GM19452 (cell line): ENCODE results near the gene NACAD.

Experiments used
- ATAC-seq: cut with Tn5 transposase; IDR thresholded peaks from one replicate; pipeline ENCODE4 v1.9.1; 2021; ENCODE audit not compliant: unreplicated experiment

The NACAD gene

DNA sequence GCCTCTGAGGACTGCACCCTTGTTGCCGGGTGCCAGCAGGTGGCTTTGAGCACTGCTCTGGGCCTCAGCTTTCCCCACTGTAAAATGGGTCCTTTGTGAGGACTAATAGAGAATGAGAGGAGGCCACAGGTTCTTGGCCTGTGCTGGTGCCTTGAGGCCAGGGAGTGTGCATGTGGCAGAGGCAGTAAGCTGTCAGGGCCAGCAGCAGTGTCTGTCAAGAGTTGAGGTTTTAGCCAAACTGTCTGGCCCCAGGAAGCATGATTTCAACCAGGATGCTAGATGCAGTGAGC, 13.5 kb downstream of the NACAD start:
- ATAC-seq: no peak

DNA sequence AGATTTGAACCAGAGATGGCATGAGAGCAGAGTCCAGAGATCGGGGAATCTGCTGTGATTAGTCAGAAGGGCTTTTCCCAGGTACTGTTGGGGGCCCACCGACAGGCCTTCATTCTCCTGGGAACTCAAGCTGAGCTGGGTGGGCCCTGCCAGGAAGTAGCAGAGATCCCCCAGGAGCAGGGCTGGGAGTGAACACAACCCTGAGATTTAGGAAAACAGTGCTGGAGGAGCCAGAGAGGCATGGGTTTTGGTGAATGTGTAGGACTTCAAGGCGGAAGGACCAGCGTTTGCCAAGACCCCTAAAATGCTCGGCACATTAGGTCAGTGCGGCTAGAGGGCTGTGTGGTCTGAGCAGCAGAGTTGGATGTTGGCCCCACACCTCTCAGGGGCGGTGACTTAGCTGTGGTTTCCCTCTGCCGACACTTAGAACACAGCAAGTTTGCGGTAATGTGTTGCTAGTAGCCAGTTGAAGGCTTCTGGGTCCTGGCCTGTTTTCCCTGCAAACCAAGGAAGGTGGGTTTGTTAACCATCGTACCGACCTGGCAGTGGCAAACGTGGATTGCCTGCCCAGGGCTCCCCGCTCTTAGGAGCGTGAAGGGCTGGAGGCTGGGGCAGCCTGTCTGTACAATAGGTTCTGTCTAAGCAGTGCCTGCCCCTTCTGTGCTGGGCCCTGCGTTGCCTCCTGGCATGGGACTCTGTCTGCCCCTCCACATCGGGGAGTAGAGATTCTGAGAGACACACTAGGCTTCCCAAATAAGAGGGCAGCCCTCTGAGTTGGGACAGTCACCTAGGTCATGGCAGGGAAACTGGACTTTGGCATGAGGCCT, 14.0 kb downstream of the NACAD start:
- no peak for ATAC-seq

DNA sequence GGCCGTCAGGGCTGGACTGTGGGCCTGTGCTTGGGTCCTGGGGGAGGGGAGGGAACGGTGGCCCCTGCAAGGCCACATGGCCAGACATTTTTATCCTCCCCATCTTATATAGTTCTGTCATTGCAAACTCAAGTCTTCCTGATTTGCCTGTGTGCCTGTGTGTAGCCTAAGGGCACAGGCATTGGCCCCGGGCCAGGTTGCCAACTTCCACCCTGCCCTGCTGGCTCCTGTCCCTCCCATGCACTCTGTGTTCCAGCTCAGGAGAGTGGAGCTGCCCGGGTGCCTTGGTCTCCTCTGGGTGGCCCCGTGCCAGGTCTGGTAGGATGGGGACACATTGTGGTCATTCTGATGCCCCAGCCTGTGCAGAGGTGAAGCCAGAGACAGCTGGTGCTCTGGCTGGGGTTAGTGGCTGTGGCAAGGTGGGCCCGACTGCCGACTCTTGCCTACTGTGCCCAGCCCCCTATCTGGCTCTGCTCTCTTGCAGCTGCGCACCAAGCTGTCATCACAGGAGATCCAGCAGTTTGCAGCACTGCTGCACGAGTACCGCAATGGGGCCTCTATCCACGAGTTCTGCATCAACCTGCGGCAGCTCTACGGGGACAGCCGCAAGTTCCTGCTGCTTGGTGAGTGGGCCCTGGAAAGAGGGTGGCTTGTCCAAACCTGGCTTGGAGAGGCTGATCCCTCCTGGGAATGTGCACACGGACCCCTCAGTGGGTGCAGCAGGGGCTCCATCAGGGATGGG, 14.8 kb downstream of the NACAD start:
- no peak for ATAC-seq

DNA sequence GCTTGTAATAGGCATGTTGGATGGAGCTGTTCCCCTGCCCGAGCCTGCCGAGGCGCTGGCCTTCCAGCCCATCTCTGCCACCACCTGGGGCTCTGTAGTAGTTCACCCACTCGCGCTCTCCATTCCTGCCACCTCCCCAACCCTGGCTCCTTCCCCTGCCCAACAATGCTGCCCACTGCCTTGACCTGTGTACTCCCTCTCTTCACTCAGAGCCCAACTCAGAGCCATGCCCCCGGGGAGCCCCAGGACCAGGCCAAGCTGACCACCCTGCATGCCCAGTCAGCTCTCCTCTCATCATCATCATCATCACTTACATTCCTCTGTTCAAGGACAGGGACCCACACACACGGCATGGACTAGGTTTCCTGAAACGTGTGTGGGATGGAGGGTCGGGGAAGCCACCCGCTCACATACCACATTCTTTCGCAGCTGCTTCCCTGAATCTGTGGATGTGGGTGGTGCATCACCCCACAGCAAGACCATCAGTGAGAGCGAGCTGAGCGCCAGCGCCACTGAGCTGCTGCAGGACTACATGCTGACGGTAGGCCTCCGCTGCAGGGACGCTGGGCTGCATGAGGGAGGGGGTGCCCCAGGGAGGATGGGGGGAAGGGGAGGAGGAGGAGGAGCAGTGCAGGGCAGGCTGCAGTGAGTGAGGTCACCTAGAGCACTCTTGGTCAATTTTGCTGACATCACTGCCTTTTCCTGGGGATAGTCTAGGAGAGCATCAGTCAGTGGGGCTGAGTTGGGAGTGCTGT, 15.6 kb downstream of the NACAD start:
- ATAC-seq: no peak

DNA sequence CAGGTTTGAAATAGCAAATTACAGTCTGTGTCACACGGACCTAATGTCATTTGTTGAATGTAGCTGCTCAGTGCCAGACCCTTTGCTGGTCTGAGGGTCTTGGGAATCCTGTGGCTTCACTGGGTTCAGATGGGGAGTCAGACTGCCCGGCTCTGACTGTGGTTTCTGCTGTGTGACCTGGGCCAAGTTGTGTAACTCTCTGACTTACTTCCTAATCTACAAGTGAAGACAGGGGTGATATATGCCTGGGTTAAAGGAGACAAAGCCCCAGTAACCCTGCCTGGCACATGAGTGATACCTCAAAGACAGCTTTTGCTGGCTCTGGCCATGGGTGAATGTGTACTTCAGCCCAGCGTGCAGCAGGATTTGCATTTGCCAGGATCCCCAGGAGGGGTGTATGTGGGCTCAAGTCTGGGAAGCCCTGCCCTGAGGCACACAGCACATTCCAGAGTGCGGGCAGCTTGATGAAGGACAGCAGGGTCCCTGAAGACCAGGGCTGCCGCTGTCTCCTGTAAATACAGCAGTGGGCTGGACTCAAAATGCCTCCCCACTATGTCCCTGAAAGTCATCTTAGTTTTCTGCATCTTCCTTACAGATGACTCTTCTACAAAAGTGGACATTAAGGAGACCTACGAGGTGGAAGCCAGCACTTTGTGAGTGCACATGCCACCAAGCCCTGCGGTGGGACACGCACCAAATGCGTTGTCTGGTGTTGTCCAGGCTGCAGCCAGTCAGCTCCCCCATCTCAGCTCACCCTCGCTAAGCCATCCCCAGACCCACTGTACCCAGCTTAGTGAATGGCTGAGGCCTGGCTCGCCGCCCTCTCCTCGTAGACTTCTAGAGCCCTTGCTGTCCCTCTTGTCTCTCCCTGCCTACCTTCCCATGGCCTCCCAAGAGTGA, 16.4 kb downstream of the NACAD start:
- no peak for ATAC-seq

DNA sequence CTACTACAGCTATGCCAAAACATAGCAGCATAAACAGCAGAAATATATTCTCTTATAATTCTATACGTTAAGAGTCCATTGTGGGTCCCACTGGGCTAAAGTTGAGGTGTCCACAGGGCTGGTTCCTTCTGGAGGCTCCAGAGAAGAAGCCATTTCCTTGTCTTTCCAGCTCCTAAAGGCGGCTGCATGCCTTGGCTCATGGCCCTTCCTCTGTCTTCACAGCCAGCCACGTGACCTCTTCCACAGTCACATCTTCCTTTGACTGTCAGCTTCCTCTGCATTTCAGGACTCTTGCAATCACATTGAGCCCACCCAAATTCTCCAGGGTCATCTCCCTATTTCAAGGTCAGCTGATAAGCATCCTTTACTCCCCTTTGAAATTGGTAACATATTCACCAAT, 17.2 kb downstream of the NACAD start:
- ATAC-seq: no peak

DNA sequence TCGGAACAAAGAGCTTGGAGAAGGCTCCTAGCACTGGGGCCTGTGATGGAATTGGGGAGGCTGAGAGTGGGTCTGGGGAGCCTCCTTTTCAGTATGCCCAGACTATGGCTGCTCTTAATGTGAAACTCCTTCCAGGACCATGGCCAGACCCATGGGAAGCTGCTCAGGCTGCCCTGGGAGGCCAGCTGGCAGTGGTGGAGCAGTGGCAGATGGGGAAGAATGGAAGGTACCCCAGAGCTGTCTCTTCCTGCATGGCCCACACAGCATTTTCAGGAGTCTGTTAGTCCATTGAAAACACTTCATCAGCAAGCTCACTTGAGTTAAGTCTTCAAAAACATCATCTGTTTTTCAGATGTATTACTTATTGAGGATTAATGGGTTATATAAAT, 18.5 kb downstream of the NACAD start:
- no peak for ATAC-seq

DNA sequence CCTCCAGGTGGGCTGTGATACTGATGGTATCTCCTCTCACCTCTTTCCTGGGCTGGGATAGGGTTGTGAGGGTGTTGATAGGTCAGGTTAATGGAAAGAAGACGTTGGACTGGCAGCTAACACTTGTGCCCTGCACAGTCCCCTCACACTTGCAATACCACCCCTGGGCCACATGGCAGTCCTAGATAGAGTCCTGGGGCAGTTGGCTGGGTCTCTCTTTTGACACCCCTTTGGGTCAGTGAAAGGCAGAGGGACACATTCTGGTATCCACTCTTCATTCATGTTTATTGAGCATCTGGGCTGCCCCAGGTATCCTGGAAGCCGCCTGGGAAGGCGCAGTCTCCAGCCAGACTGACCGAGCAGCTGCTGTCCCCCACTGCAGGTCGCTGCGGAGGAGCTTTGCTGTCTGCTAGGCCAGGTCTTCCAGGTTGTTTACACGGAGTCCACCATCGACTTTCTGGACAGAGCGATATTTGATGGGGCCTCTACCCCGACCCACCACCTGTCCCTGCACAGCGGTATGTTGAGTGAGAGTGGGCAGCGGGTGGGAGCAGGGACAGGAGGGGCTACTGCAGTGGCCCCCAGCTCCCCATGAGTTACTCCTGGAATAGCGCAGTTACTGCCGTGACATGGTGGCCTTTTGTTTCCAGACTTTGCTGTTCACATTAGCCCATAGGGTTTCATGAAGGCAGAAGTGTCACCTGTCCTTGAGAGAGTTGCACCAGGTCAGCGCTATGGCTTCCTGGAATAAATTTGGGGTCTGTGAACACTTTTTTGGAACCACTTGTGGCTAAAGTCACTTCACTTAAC, 19.1 kb downstream of the NACAD start:
- no peak for ATAC-seq

DNA sequence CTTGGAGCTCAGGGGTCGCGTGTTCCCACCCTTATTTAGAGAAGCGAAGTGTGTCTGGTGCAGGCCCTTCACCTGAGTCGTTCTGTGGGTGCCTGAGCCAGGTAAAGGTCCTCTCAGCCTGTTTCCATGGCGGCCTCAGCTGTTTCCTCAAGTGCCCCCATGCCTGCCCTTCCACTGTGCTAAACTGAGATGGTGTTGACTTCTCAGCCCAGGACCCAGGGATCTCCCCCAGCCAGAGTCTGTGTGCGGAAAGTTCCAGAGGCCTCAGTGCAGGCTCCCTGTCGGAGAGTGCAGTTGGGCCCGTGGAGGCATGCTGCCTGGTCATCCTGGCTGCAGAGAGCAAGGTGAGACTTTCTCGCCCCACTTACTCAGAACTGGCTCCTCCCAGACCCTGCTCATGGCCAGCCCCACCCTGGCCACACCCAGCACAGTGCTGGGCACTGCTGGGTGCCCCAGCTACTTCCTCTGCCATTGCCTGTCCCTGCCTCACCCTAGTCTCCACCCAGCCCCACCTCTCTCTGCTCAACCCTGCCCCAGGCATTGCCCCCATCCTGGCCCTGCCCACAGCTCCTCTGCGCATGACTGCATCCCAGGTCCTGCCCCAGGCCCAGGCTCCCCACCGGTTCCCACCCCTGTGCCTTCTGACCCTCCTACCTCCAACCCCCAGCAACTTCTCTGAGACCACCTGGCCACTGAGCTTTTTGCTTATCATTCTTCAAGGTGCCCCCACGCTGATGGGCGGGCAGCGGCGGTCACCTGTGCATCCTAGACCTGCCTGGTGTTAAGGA, 20.3 kb downstream of the NACAD start:
- ATAC-seq: no peak

DNA sequence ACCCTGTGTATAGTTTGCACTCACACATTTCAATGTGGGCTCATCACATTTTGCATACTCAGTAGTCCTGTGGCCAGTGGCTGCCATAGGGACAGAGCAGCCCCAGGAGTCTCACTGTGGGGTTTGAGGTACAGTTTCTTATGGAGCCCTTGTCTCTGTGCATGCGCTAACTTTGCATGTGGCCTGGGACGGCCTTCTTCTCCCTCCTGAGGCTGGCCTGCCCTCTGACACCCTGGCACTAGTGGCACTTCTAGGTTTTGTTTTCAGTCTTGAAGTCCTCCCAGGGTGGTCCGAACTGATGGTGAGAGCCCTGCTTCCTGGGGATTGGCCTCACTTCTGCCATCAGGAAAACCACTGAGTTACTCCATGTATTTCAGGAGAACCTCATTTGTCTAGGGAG, 21.2 kb downstream of the NACAD start:
- ATAC-seq: no peak

DNA sequence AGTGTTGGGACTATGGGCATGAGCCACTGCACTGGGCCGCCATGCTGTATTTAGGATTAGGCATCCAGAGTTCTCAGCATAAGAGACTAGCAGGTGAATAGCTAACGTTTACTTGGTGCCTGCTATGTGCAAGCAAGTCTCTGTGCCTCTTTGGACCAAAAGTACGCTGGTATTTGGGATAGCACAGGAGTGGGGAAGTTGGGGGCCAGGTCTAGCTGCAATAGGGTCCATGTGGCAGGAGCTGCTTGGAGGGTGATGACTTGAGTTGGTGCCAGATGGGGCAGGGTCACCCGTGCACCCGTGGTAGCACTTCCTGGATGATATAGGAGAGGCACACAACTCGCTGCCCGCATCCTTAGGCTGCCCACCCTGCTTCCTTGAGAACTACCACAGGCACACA, 22.4 kb downstream of the NACAD start:
- ATAC-seq: no peak

DNA sequence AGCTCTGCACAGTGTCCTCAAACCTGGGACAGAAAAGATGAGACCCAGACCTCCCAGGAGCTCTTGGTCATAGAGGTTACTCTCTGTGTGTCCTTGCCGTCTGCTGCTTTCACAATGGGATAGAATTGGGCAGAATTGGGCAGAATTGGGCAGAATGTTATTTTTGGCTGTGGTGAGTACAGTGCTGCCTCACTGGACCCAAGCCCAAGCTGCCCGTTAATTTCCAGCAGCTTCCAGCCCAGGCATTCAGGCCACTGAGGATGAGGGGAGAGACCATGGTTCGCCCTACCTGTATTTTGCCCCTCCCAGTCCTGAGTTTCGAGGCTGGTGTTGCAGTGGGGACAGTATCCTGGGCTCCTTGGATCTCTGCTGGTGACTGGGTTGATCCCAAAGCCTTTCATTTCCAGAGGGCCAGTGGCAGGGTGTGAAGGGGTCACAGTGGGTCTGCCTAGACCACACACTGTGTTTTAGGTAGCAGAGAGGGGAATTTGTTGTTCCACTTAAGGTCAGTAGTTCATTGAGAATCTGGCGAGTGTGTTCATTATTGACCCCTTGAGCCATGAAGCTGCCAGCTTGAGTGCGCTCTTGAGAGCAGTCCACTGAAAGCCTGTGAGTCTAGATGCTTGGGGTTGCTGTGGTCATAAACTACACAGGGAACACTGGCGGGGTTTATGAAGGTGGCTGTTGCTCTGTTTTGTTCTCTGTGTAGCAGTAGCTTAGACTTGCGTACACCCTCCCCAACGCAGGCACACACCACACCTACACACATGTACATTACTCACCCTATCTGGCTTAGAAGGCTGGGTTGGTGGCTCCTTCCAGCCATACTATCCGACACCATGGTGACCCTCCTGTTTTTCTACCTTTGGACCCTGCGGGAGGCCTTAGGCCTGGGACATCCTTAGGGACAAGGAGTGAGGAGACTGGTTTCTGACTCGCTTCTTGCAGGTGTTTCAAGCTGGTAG, 23.5 kb downstream of the NACAD start:
- no peak for ATAC-seq

DNA sequence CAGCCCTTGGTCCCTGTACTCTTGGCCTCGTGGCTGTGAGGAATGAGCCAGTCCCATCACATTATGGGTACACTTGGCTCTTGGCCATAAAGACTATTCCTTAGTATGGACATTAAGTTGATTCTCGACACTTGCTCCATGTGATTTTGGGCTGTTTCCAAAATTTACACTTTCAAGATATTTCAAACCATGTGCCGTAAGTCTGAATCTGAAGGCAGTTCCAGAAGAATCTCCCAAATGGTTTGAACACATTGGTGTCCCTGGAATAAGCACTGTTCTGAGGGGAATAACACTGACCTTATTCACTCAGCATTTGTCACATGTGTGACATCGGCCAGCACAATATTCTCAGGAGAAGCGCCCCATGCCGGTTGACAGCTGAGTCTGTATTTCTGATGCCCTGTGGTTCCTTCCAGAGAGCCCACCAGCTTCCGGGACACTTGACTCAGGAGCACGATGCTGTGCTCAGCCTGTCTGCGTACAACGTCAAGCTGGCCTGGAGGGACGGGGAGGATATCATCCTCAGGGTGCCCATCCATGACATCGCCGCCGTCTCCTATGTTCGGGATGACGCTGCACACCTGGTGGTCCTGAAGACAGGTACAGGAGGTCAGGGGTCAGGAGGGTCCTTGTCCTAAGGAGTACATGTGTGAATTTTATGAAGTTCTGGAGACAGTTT, 24.6 kb downstream of the NACAD start:
- ATAC-seq: no peak

DNA sequence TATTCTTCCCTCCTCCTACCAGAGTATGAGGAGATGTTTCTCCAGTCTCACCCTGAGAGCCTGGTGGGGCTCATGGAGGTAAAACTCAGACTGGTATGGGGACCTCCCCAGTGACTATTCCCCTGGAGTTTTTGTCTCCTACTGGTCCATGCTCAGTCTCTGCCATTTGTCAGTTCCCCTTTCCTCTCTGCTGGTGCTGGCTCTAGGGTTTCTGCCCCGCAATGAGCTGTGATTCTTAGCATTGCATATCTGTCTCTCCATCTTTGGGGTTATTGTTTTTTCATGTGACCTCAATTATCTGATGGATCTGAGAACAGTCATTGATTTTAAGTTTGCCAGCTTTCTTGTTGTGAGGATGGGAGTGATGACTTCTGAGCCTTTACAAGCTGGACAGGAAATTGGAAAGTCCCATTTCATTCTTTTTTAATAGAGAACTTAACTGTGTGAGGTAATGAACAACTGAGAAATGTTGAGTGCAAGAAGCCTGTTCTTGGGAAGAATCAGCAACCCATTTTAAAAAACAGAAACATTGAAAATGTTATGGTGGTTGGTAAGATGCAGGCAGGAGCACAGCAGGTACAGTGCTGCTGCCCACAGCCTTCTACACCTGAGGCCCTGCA, 26.9 kb downstream of the NACAD start:
- ATAC-seq: no peak

DNA sequence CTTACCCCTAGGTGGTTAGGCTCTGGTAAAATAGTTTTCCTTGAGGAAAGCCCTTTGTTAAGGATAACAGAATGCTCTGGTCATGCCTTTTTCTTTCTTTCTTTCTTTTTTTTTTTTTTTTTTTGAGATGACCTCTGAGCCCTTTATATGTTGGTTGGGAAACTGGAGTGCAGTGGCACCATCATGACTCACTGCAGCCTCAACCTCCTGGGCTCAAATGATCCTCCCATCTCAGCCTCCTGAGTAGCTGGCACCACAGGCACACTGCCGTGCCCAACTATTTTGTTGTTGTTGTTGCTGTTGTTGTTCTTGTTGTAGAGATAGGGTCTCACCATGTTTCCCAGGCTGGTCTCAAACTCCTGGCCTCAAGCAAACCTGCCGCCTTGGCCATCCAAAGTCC, 27.4 kb downstream of the NACAD start:
- ATAC-seq: no peak

DNA sequence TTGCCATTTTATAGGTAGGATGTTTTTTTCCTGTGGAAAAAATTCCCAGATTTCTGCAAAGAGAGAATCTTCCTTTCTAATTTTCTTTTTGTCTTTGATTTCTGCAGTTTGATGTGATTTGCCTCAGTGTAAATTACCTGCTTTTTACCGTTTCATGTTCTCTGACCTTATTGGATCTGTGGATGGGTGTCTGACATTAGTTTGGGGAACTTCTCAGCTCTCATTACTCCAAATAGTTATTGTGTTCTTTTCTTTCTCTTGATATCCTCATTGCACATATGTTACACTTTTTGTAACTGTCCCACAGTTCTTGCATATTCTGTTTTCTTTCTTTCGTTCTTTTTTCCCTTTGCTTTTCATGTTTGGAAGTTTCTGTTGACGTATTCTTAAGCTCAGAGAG, 28.5 kb downstream of the NACAD start:
- no peak for ATAC-seq

DNA sequence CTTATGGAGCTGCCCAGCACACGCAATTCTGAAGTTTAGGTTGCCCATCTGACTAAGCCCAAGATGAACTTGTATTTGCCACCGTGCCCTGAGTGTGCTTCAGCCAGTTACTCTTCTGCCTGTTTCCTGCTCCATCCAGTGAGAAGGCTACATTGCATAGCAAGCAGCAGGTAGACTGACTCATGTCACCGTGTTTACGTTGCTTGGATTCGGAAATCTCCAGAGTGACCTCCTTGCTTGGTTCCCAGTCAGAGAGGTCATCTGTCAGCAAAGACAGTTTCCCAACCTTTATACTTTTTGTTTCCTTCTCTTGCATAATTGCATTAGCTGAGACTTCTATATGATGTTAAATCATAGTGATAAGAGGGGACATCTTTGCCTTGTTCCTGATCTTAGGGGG, 30.9 kb downstream of the NACAD start:
- no peak for ATAC-seq
